Esophagus muscularis mucosa (tissue), 4 donors: Measurements from ENCODE around the gene TMEM97. TPM values are rescaled to one million over a fixed set of nuclear protein-coding genes. Genes with fewer than 3 reads are reported as not detected.
"Not testable (repeated sequence)": the region's sequence is repeated elsewhere in the genome, so short reads cannot be mapped to it uniquely, and the experiment has no call there.

Experiments
- DNase-seq: peaks from one replicate; pipeline ENCODE4 v3.0.0-alpha.2; 2017; ENCODE audit errors: extremely low spot score
- H3K27ac ChIP-seq, 4 donors: fragments of 200-600 bp; sonication (generic); replicated peaks in 1 of 4; 1 replicate in 3 of 4; 2 replicates in 1 of 4; pipeline ENCODE4 v1.5.1; 2016 to 2019; ENCODE audit warnings: mild to moderate bottlenecking in 1 of 4
- H3K27me3 ChIP-seq, 4 donors: fragments of 200-600 bp; sonication (generic); one replicate each; pipeline versions ENCODE4 v1.5.1 to v1.6.0; 2016 to 2019
- H3K36me3 ChIP-seq, 4 donors: fragments of 200-600 bp; sonication (generic); one replicate each; pipeline ENCODE4 v1.5.1; 2016 to 2019
- H3K4me1 ChIP-seq, 4 donors: fragments of 200-600 bp; sonication (generic); one replicate each; pipeline ENCODE4 v1.5.1; 2016 to 2019
- H3K4me3 ChIP-seq, 4 donors: fragments of 200-600 bp; sonication (generic); 1 replicate in 2 of 4; 2 replicates in 2 of 4; pipeline ENCODE4 v1.5.1; 2016 to 2019; ENCODE audit warnings: mild to moderate bottlenecking in 4 of 4, moderate library complexity in 1 of 4
- H3K9me3 ChIP-seq, 4 donors: fragments of 200-600 bp; sonication (generic); 1 replicate in 3 of 4; 2 replicates in 1 of 4; pipeline ENCODE4 v1.5.1; 2016 to 2019
- EP300 ChIP-seq: sonication (generic); formaldehyde crosslinking; IDR thresholded peaks from one replicate; pipeline ENCODE4 v1.6.1; 2017; ENCODE audit warnings: antibody characterized with exemption
- POLR2A ChIP-seq: fragments of 450-650 bp; IDR thresholded peaks from one replicate; pipeline ENCODE4 v1.6.1; 2017; ENCODE audit warnings: antibody characterized with exemption, moderate library complexity, mild to moderate bottlenecking, low read depth
- POLR2AphosphoS5 ChIP-seq, 2 donors: sonication (generic); formaldehyde crosslinking; IDR thresholded peaks; one replicate each; pipeline ENCODE4 v1.6.1; 2017; ENCODE audit warnings: antibody characterized with exemption in 2 of 2
- WGBS: methylation state at CpG from one replicate; pipeline ENCODE4 v1.1.5; 2018; 5-methylcytosine and 5-hydroxymethylcytosine counted together
- intact Hi-C: fragments of 100-400 bp; cut with DNase I; formaldehyde crosslinking; loops from one replicate; pipeline ENCODE4 v1.15.1; 2023
- total RNA-seq, 4 donors: library from RNA; depleted of rRNA; stranded (reverse); fragments of >200 nt; gene quantifications; one replicate each; pipeline versions ENCODE4 v1.1.0 to v1.2.1, GENCODE V29; 2016
- TF ChIP-seq, protein P1 (sequence below), 3 experiments: fragments of 200-600 bp in 2 of 3; fragments of 450-650 bp in 1 of 3; sonication (generic) in 2 of 3; IDR thresholded peaks; one replicate each; pipeline ENCODE4 v1.5.1; 2017 to 2019; ENCODE audit warnings: antibody characterized with exemption in 3 of 3, mild to moderate bottlenecking in 2 of 3, moderate library complexity in 1 of 3

TMEM97 gene
- total RNA-seq, 4 donors from 2014 or later = 5.8 to 10.8 (median 10.1) TPM

GRCh38 chr17:28272166-28272565 lies 46.8 kb upstream of the TMEM97 start:
- WGBS = 67% methylated on average over 2 of the region's 2 CpGs
- no peak overlapping the region for H3K4me3 ChIP-seq
- H3K9me3 ChIP-seq = no peaks in the 10 kb centered on the region
- TF ChIP-seq POLR2AphosphoS5 (IDR thresholded peaks at IDR 0.05) (no peak), EP300 (no peak), POLR2A (no peak)
- TF ChIP-seq, protein P1, sequence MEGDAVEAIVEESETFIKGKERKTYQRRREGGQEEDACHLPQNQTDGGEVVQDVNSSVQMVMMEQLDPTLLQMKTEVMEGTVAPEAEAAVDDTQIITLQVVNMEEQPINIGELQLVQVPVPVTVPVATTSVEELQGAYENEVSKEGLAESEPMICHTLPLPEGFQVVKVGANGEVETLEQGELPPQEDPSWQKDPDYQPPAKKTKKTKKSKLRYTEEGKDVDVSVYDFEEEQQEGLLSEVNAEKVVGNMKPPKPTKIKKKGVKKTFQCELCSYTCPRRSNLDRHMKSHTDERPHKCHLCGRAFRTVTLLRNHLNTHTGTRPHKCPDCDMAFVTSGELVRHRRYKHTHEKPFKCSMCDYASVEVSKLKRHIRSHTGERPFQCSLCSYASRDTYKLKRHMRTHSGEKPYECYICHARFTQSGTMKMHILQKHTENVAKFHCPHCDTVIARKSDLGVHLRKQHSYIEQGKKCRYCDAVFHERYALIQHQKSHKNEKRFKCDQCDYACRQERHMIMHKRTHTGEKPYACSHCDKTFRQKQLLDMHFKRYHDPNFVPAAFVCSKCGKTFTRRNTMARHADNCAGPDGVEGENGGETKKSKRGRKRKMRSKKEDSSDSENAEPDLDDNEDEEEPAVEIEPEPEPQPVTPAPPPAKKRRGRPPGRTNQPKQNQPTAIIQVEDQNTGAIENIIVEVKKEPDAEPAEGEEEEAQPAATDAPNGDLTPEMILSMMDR (IDR thresholded peaks at IDR 0.05) = no peak
- H3K27me3 ChIP-seq = peaks cover 0 to 17% (median 0%) of the 10 kb centered on the region in 4 donors
- intact Hi-C loops = no loop called here
- no peaks in the 10 kb centered on the region for H3K36me3 ChIP-seq
- no peak overlapping the region for H3K27ac ChIP-seq
- DNase-seq = no peak
- H3K4me1 ChIP-seq = no peaks in the 10 kb centered on the region

- H3K4me3 ChIP-seq, intact Hi-C loops, DNase-seq, H3K4me1 ChIP-seq, H3K9me3 ChIP-seq, H3K36me3 ChIP-seq, H3K27ac ChIP-seq: not testable (repeated sequence)
- WGBS = 80% methylated on average over 5 of the region's 5 CpGs
- peaks cover 0 to 18% (median 0%) of the 10 kb centered on the region in 4 donors for H3K27me3 ChIP-seq
Observed at GRCh38 chr17:28273341-28273740, 45.7 kb upstream of the TMEM97 start.

DNA sequence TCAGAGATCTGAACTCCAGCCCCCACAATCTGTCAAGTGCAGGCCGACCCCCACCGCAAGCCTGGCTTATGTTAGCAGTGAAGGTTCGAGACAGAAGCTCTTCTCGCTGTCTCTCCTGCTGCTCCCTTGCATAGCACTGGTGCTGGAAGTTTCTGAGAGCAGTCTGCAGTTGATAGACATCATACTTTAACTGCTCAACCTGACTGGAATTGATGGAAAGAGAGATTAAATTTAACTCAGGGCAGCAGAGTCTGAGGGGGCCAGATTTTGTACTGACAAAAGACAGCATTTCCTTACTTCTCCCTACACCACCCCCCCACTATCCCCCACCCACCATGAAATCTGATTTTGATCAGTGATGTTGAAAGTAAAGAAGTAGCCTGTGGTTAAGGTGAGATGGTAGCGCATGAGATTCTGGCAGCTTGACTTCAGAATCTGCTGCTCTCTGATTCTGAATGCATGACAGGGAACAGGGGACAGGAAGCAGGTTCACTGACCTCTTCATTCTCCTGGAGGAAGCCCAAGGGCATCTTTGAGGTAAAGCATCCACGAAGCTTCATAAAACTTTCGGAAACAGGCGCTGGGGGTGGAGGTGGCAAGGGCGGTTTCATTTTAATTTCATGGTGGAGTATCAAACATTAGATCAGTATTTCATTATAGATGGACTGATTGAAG lies 44.3 kb upstream of the TMEM97 start:
- H3K4me3 ChIP-seq = no peak overlapping the region
- no peak overlapping the region for H3K27ac ChIP-seq
- H3K4me1 ChIP-seq = no peaks in the 10 kb centered on the region
- no peaks in the 10 kb centered on the region for H3K9me3 ChIP-seq
- no peak for DNase-seq
- intact Hi-C loops = no loop called here
- no peaks in the 10 kb centered on the region for H3K36me3 ChIP-seq
- 77% methylated on average over 9 of the region's 9 CpGs for WGBS
- no peak for TF ChIP-seq POLR2AphosphoS5 (IDR thresholded peaks at IDR 0.05)
- TF ChIP-seq EP300 = no peak
- no peak for TF ChIP-seq POLR2A
- peaks cover 0 to 18% (median 0%) of the 10 kb centered on the region in 4 donors for H3K27me3 ChIP-seq

- Histone ChIP-seq H3K27ac (no peak overlapping the region), H3K36me3 (no peaks in the 10 kb centered on the region), H3K27me3 (peaks cover 0 to 16% (median 0%) of the 10 kb centered on the region in 4 donors), H3K9me3 (no peaks in the 10 kb centered on the region), H3K4me3 (no peak overlapping the region), H3K4me1 (no peaks in the 10 kb centered on the region)
- intact Hi-C loops = no loop called here
- TF ChIP-seq POLR2A (no peak), POLR2AphosphoS5 (IDR thresholded peaks at IDR 0.05) (no peak), EP300 (no peak)
- TF ChIP-seq, protein P1 (IDR thresholded peaks at IDR 0.05) = no peak
- no peak for DNase-seq
- WGBS = 95% methylated on average over 5 of the region's 6 CpGs
Observed at GRCh38 chr17:28276011-28276410, 43.0 kb upstream of the TMEM97 start.

- no peaks in the 10 kb centered on the region for H3K36me3 ChIP-seq
- 83% methylated on average over 6 of the region's 6 CpGs for WGBS
- DNase-seq = no peak
- TF ChIP-seq EP300 = peak; percentile 4
- no peak for TF ChIP-seq POLR2AphosphoS5 (IDR thresholded peaks at IDR 0.05)
- no peak for TF ChIP-seq POLR2A
- TF ChIP-seq, protein P1 (IDR thresholded peaks at IDR 0.05) = no peak
- no peak overlapping the region for H3K4me3 ChIP-seq
- intact Hi-C loops = no loop called here
- peaks cover 0 to 13% (median 0%) of the 10 kb centered on the region in 4 donors for H3K27me3 ChIP-seq
- no peaks in the 10 kb centered on the region for H3K4me1 ChIP-seq
- H3K27ac ChIP-seq = no peak overlapping the region
- no peaks in the 10 kb centered on the region for H3K9me3 ChIP-seq
Observed at GRCh38 chr17:28279411-28279810, 39.6 kb upstream of the TMEM97 start.

DNA sequence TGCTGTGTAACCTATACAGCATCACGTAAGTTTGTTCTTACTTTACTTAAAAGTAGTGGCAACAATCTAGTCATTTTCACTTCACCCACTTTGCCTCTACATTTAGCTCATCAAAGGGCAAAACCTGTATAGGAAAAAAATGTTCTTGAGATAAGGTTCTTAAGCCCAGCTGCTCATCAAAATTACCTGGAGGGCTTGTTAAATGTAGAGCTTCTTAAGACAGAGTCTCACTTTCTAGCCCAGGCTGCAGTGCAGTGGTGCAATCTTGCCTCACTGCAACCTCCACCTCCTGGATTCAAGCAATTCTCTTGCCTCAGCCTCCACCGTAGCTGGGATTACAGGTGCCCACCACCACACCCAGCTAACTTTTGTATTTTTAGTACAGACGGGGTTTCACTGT lies 38.2 kb upstream of the TMEM97 start:
- Histone ChIP-seq H3K27ac (no peak overlapping the region), H3K4me3 (no peak overlapping the region), H3K9me3 (no peaks in the 10 kb centered on the region), H3K27me3 (peaks cover 0 to 13% (median 0%) of the 10 kb centered on the region in 4 donors), H3K4me1 (no peaks in the 10 kb centered on the region), H3K36me3 (no peaks in the 10 kb centered on the region)
- TF ChIP-seq POLR2A = no peak
- TF ChIP-seq POLR2AphosphoS5 (IDR thresholded peaks at IDR 0.05) = no peak
- no peak for TF ChIP-seq EP300
- TF ChIP-seq, protein P1 (IDR thresholded peaks at IDR 0.05) = no peak
- WGBS = 86% methylated on average over 3 of the region's 3 CpGs
- no peak for DNase-seq
- intact Hi-C loops = no loop called here
